OCI-LY1 (cell line): ENCODE data around the gene STRBP.
A peak's percentile ranks its signal among the peaks of the same experiment; 100 is the strongest.

Experiments
- H2AFZ ChIP-seq: fragments of 200-600 bp; sonication (generic), shearing (Covaris generic); 2 replicates; pipeline ENCODE4 v1.6.0; 2014; ENCODE audit warnings: antibody characterized with exemption, mild to moderate bottlenecking, low read length
- H3F3A ChIP-seq: fragments of 200-600 bp; sonication (generic), shearing (Covaris generic); 2 replicates; pipeline ENCODE4 v1.6.0; 2014; ENCODE audit warnings: mild to moderate bottlenecking, antibody characterized with exemption, low read length, moderate library complexity; ENCODE audit not compliant: insufficient read depth
- H3K27ac ChIP-seq: fragments of 200-600 bp; sonication (generic); 2 replicates; pipeline ENCODE4 v1.5.1; 2014; ENCODE audit warnings: low read length, mixed run types, mild to moderate bottlenecking, low read depth; ENCODE audit not compliant: poor library complexity, severe bottlenecking
- H3K27me3 ChIP-seq: fragments of 200-600 bp; sonication (generic); 2 replicates; pipeline ENCODE4 v1.6.0; 2014; ENCODE audit warnings: antibody characterized with exemption, mild to moderate bottlenecking, low read length, moderate library complexity; ENCODE audit not compliant: insufficient read depth
- H3K36me3 ChIP-seq: fragments of 200-600 bp; sonication (generic); 2 replicates; pipeline ENCODE4 v1.6.1; 2014; ENCODE audit warnings: mild to moderate bottlenecking, antibody characterized with exemption, low read length, moderate library complexity, mixed read lengths; ENCODE audit not compliant: insufficient read depth
- H3K4me1 ChIP-seq: fragments of 200-600 bp; sonication (generic); 2 replicates; pipeline ENCODE4 v1.5.1; 2014; ENCODE audit warnings: mild to moderate bottlenecking, low read length, moderate library complexity; ENCODE audit not compliant: insufficient read depth, severe bottlenecking
- H3K4me2 ChIP-seq: fragments of 200-600 bp; sonication (generic), shearing (Covaris generic); 2 replicates; pipeline ENCODE4 v1.6.1; 2014; ENCODE audit warnings: low read length
- H3K4me3 ChIP-seq: fragments of 200-600 bp; sonication (generic); 2 replicates; pipeline ENCODE4 v1.5.1; 2014; ENCODE audit warnings: low read length, low read depth, mild to moderate bottlenecking, mixed read lengths; ENCODE audit not compliant: poor library complexity, severe bottlenecking
- H3K79me2 ChIP-seq: fragments of 200-600 bp; shearing (Covaris generic); 2 replicates; pipeline ENCODE4 v1.6.1; 2016; ENCODE audit warnings: mixed run types, low read length, mixed read lengths; ENCODE audit not compliant: insufficient read depth
- H3K9ac ChIP-seq: fragments of 200-600 bp; sonication (generic), shearing (Covaris generic); 2 replicates; pipeline ENCODE4 v1.6.1; 2014; ENCODE audit warnings: mild to moderate bottlenecking, low read length, mixed read lengths
- H3K9me2 ChIP-seq: fragments of 200-600 bp; sonication (generic), shearing (Covaris generic); 2 replicates; pipeline ENCODE4 v1.6.1; 2014; ENCODE audit warnings: low read depth, mild to moderate bottlenecking, low read length, mixed read lengths
- H3K9me3 ChIP-seq: fragments of 200-600 bp; shearing (Covaris generic); 2 replicates; pipeline ENCODE4 v1.6.1; 2014; ENCODE audit warnings: low read length, mixed read lengths
- H4K20me1 ChIP-seq: fragments of 200-600 bp; sonication (generic), shearing (Covaris generic); 2 replicates; pipeline ENCODE4 v1.6.0; 2016; ENCODE audit warnings: mild to moderate bottlenecking, low read length; ENCODE audit not compliant: insufficient read depth
- EZH2 ChIP-seq: fragments of 200-600 bp; sonication (generic), shearing (Covaris generic); IDR thresholded peaks from 2 replicates; pipeline ENCODE4 v1.8.0; 2017; ENCODE audit warnings: borderline replicate concordance, mixed run types, mild to moderate bottlenecking, antibody characterized with exemption, low read length, moderate library complexity, mixed read lengths
- TF ChIP-seq, protein P1 (sequence below): fragments of 200-600 bp; sonication (generic), shearing (Covaris generic); IDR thresholded peaks from 2 replicates; pipeline ENCODE4 v1.5.1; 2017; ENCODE audit warnings: mild to moderate bottlenecking, antibody characterized with exemption, low read length, moderate library complexity, mixed read lengths

Gene STRBP

DNA sequence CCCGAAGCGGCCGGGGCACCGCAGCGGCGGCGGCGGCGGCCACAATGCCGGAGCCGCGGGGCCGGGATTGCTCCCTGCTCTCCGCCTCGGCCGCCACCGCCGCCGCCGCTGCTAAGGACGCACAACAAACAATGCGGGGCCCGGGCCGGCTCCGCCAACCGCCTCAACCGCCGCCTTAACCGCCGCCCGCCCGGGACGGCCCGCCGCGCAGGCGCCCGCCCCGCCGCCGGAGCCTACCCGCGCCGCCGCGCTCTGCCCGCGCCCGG is 254 bp downstream of the STRBP start:
- Histone ChIP-seq H3K9ac (peak overlapping the region; percentile 92), H4K20me1 (no peaks in the 10 kb centered on the region), H3K4me2 (peak overlapping the region; percentile 89), H3K27ac (peak overlapping the region; percentile 68), H3K9me2 (no peaks in the 10 kb centered on the region), H3F3A (no peaks in the 10 kb centered on the region), H3K4me3 (peak overlapping the region; percentile 91), H2AFZ (no peak overlapping the region), H3K27me3 (no peaks in the 10 kb centered on the region), H3K9me3 (no peaks in the 10 kb centered on the region), H3K36me3 (no peaks in the 10 kb centered on the region), H3K79me2 (peaks cover 49% of the 10 kb centered on the region), H3K4me1 (peaks cover 55% of the 10 kb centered on the region)
- TF ChIP-seq, protein P1, sequence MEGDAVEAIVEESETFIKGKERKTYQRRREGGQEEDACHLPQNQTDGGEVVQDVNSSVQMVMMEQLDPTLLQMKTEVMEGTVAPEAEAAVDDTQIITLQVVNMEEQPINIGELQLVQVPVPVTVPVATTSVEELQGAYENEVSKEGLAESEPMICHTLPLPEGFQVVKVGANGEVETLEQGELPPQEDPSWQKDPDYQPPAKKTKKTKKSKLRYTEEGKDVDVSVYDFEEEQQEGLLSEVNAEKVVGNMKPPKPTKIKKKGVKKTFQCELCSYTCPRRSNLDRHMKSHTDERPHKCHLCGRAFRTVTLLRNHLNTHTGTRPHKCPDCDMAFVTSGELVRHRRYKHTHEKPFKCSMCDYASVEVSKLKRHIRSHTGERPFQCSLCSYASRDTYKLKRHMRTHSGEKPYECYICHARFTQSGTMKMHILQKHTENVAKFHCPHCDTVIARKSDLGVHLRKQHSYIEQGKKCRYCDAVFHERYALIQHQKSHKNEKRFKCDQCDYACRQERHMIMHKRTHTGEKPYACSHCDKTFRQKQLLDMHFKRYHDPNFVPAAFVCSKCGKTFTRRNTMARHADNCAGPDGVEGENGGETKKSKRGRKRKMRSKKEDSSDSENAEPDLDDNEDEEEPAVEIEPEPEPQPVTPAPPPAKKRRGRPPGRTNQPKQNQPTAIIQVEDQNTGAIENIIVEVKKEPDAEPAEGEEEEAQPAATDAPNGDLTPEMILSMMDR: no peak
- no peak for TF ChIP-seq EZH2

DNA sequence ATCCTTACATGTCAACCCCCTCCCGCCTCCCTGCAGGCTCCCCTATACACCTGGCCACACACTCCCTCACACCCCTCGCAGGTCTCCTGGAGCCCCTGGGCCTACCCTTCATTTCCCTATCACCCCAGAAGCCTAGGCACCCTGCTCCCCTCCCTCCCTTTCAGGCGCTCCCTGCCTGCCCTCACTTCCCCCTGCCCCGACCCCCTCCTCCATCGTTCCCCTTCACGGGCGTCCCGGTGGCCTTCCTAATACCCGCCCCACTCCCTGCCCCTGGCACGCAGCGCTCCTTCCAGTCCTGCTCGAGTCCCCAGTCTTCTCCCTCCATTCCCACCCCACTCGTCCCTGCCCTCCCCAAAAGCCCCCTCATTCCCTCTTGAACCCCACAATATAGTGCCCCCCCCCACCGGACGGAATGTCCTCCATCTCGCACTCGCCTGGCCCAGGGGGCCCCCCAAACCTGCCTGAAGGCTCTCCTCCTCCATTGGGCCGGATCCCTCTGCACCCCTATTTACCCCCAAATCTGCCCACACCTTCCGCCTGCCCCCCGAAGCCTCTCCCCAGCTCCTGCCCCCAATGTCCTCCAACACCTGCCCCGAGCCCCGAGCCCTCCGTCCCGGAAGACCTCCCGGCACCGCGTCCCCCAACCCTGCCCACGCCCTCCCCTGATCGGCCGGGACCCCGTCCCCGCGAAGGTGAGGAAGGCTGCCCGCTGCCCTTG is 746 bp downstream of the STRBP start:
- H3K27ac ChIP-seq: peak overlapping the region; percentile 68
- peak overlapping the region; percentile 89 for H3K4me2 ChIP-seq
- H3K79me2 ChIP-seq: peaks cover 54% of the 10 kb centered on the region
- H3F3A ChIP-seq: no peaks in the 10 kb centered on the region
- no peak overlapping the region for H2AFZ ChIP-seq
- H3K4me3 ChIP-seq: peak overlapping the region; percentile 91
- TF ChIP-seq, protein P1: no peak
- no peak for TF ChIP-seq EZH2
- no peaks in the 10 kb centered on the region for H3K9me2 ChIP-seq
- H3K4me1 ChIP-seq: peaks cover 60% of the 10 kb centered on the region
- H3K9ac ChIP-seq: peak overlapping the region; percentile 92
- no peaks in the 10 kb centered on the region for H3K27me3 ChIP-seq
- H4K20me1 ChIP-seq: no peaks in the 10 kb centered on the region
- H3K9me3 ChIP-seq: no peaks in the 10 kb centered on the region
- H3K36me3 ChIP-seq: peaks cover 2% of the 10 kb centered on the region; the same call in 1 of the 2 replicates

- H3K79me2 ChIP-seq: peaks cover 63% of the 10 kb centered on the region
- peaks cover 6% of the 10 kb centered on the region; the same call in 1 of the 2 replicates for H3K36me3 ChIP-seq
- H3K4me2 ChIP-seq: peak overlapping the region; percentile 89
- no peak overlapping the region for H2AFZ ChIP-seq
- peaks cover 68% of the 10 kb centered on the region for H3K4me1 ChIP-seq
- peak overlapping the region; percentile 68 for H3K27ac ChIP-seq
- H3F3A ChIP-seq: no peaks in the 10 kb centered on the region
- TF ChIP-seq, protein P1: no peak
- no peak for TF ChIP-seq EZH2
- H3K9me2 ChIP-seq: no peaks in the 10 kb centered on the region
- H3K4me3 ChIP-seq: peak overlapping the region; percentile 91
- 0 out of 2 replicates have a peak, but pooled peaks cover 2% of the 10 kb centered on the region for H4K20me1 ChIP-seq
- H3K9ac ChIP-seq: peak overlapping the region; percentile 92
- no peaks in the 10 kb centered on the region for H3K27me3 ChIP-seq
- H3K9me3 ChIP-seq: no peaks in the 10 kb centered on the region
Measured at GRCh38 chr9:123266655-123267399, 1.6 kb downstream of the STRBP start.
